Germinal center (tissue), 1 donor: ENCODE results near the gene PLEKHA8.

ENCODE experiments used
- DNase-seq: peaks from one replicate; pipeline ENCODE4 v3.0.0; 2012; ENCODE audit warnings: mixed read lengths, low spot score

The PLEKHA8 gene

GRCh38 chr7:30146127-30146612 is 118.0 kb downstream of the PLEKHA8 start:
- DNase-seq, result no peak

GRCh38 chr7:30147223-30147622 is 119.0 kb downstream of the PLEKHA8 start:
- no peak for DNase-seq

- no peak for DNase-seq
Observed at GRCh38 chr7:30147785-30148184, 119.6 kb downstream of the PLEKHA8 start.

GRCh38 chr7:30148426-30148825 is 120.2 kb downstream of the PLEKHA8 start:
- DNase-seq, result no peak

- DNase-seq, result peak; percentile 66
Observed at GRCh38 chr7:30148951-30149459, 120.8 kb downstream of the PLEKHA8 start.

GRCh38 chr7:30149640-30150272 is 121.5 kb downstream of the PLEKHA8 start:
- no peak for DNase-seq

- no peak for DNase-seq
Observed at GRCh38 chr7:30150711-30151110, 122.5 kb downstream of the PLEKHA8 start.

GRCh38 chr7:30154111-30154587 is 125.9 kb downstream of the PLEKHA8 start:
- no peak for DNase-seq

- DNase-seq, result no peak
Observed at GRCh38 chr7:30155481-30155880, 127.3 kb downstream of the PLEKHA8 start.

- no peak for DNase-seq
Observed at GRCh38 chr7:30157204-30157603, 129.0 kb downstream of the PLEKHA8 start.

- peak; percentile 26 for DNase-seq
Observed at GRCh38 chr7:30159163-30159562, 131.0 kb downstream of the PLEKHA8 start.

- DNase-seq, result no peak
Observed at GRCh38 chr7:30159698-30160143, 131.5 kb downstream of the PLEKHA8 start.

GRCh38 chr7:30160329-30160728 is 132.1 kb downstream of the PLEKHA8 start:
- DNase-seq, result no peak

- DNase-seq, result no peak
Observed at GRCh38 chr7:30162133-30162532, 133.9 kb downstream of the PLEKHA8 start.

- DNase-seq, result no peak
Observed at GRCh38 chr7:30162622-30163124, 134.5 kb downstream of the PLEKHA8 start.

- DNase-seq, result peak; percentile 32
Observed at GRCh38 chr7:30163231-30163894, 135.2 kb downstream of the PLEKHA8 start.

- peak; percentile 58 for DNase-seq
Observed at GRCh38 chr7:30164567-30164966, 136.4 kb downstream of the PLEKHA8 start.

- DNase-seq, result no peak
Observed at GRCh38 chr7:30165590-30165989, 137.4 kb downstream of the PLEKHA8 start.

GRCh38 chr7:30166155-30166840 is 138.1 kb downstream of the PLEKHA8 start:
- DNase-seq, result no peak

GRCh38 chr7:30166841-30167235 is 138.6 kb downstream of the PLEKHA8 start:
- no peak for DNase-seq

- DNase-seq, result no peak
Observed at GRCh38 chr7:30167901-30168300, 139.7 kb downstream of the PLEKHA8 start.

GRCh38 chr7:30168835-30169573 is 140.8 kb downstream of the PLEKHA8 start:
- DNase-seq, result no peak
